Neural cell (in vitro differentiated cells): ENCODE results near the gene TGFBR3.

Experiments
- CTCF ChIP-seq: fragments of 450-650 bp; IDR thresholded peaks from 2 replicates; pipeline ENCODE4 v1.5.1; 2014; ENCODE audit warnings: antibody characterized with exemption, mild to moderate bottlenecking, moderate library complexity; ENCODE audit not compliant: poor library complexity, severe bottlenecking
- EP300 ChIP-seq: fragments of 450-650 bp; conservative IDR thresholded peaks from 2 replicates; pipeline ENCODE4 v1.6.1; 2014; ENCODE audit warnings: antibody characterized with exemption, mild to moderate bottlenecking, moderate library complexity; ENCODE audit not compliant: poor library complexity, severe bottlenecking
- EZH2 ChIP-seq: fragments of 200-600, 300-800 bp; shearing (Covaris generic), sonication (generic); IDR thresholded peaks from 2 replicates; pipeline ENCODE4 v1.6.1; 2014; ENCODE audit warnings: antibody characterized with exemption, low read length, borderline replicate concordance, mild to moderate bottlenecking; ENCODE audit not compliant: insufficient read depth, poor library complexity, severe bottlenecking
- MXI1 ChIP-seq: fragments of 450-650 bp; conservative IDR thresholded peaks from 2 replicates; pipeline ENCODE4 v1.6.1; 2014; ENCODE audit warnings: antibody characterized with exemption, mild to moderate bottlenecking; ENCODE audit not compliant: poor library complexity, severe bottlenecking
- POLR2AphosphoS5 ChIP-seq: IDR thresholded peaks from 2 replicates; pipeline ENCODE4 v1.6.1; 2012
- RAD21 ChIP-seq: fragments of 450-650 bp; conservative IDR thresholded peaks from 2 replicates; pipeline ENCODE4 v1.6.1; 2014; ENCODE audit warnings: antibody characterized with exemption, mild to moderate bottlenecking, moderate library complexity
- TAF1 ChIP-seq: IDR thresholded peaks from 2 replicates; pipeline ENCODE4 v1.6.1; 2012; ENCODE audit warnings: low read depth

- TF ChIP-seq CTCF (no peak), RAD21 (no peak), EZH2 (no peak), EP300 (no peak), POLR2AphosphoS5 (no peak), MXI1 (no peak), TAF1 (no peak)
Measured at GRCh38 chr1:91844862-91845528, 41.0 kb downstream of the TGFBR3 start.
